ENCODE results near the gene PYROXD2.

PYROXD2 gene

DNA sequence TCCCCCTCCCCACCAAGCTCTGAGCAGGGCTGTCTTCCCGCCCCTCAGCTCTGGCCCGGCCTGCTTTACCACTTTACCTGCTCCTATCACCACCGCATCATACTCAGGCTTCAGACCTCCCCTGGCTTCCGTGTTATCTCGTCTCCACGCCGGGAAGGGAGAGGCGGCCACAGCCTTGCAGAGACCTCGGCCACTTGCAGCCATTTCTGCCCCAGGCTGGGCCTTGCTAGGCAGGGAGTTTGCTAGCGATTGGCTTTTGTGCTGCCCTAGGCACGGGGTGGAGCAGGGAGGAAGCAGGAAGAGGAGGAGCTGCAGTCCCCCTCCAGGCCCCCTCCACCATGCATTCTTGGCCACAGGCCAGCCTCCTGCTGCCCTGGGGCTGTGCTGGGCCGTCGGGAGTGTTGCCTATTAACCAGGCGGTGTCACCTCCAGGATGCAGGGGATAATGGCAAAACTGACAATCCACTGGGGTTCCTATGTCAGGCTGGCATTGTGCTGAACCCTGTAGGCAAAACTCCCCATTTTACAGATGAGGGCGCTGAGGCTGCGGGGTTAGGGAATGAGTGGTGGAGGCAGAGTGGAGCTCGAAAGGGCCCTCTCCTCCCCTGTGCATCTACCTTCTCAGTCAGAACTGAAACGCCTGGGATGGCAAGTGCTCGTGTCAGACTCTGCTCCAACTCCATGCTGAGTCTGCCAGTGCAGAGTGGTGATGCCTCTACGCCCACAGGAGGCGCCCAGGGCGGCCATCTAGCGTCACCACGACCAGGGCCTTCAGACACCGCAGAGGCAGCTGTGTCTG is at the start of gene PYROXD2:
TSS of gene PYROXD2 (minus strand) at position 251 of the 799 bp plus-strand sequence. CDS start at position 204, 47 bp downstream.
- Histone ChIP-seq H3K9me3 (ENCODE audit: control insufficient read depth, insufficient read depth, low read length) (no peaks in the 10 kb centered on the region), H3K27ac (ENCODE audit: low read length) (no peak within 1 kb of the TSS), H3K36me3 (ENCODE audit: control insufficient read depth, insufficient read depth, low read length) (no peaks in the 10 kb centered on the region; the same call in 1 of the 2 replicates), H3K4me3 (ENCODE audit: low read length) (peak within 1 kb of the TSS; percentile 37; the same call in 1 of the 2 replicates), H3K4me1 (ENCODE audit: control insufficient read depth, insufficient read depth, low read length) (0 out of 2 replicates have a peak, but pooled peaks cover 3% of the 10 kb centered on the region), H3K27me3 (ENCODE audit: control insufficient read depth, insufficient read depth, low read length) (no peaks in the 10 kb centered on the region)
- WGBS (ENCODE audit: insufficient coverage, insufficient read length) = no CpG with 5 or more reads among the region's 25 CpGs
- peak; percentile 41 for DNase-seq (ENCODE audit: low read depth, low spot score)

DNA sequence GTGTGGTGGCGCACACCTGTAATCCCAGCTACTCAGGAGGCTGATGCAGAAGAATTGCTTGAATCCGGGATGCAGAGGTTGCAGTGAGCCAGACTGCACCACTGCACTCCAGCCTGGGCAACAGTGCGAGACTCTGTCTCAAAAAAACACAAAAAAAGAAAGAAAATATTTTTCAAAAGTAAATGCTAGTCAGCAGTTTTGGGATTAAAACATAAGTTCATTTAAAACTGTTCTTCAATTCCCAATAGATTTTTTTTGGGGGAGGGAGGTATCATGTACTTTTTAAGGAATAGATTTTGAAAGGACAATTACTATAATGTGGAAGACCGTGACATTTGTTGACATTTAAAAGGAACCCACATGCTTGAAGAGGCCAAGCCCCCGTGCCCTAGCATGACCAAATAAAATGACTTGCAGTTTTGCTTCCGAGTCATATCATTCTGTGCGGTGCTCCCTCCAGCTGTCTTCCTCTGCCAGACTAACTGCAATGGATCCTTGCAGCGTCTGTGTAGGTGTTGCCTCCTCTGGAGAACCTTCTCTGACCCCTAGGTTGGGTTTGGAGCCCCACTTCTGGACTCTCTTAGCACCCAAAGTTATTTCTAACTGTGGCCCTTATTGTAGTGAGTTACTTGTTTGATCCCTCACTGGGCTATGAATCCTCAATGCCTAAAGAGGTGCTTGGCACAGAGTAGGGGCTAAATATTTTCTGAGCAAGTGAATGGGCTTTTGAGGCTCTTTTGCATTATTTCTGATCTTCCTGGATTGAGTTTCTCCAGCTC is 49.2 kb upstream of the PYROXD2 start:
- Histone ChIP-seq H3K4me1 (ENCODE audit: control insufficient read depth, insufficient read depth, low read length) (no peaks in the 10 kb centered on the region), H3K27ac (ENCODE audit: low read length) (no peak overlapping the region), H3K9me3 (ENCODE audit: control insufficient read depth, insufficient read depth, low read length) (no peaks in the 10 kb centered on the region), H3K4me3 (ENCODE audit: low read length) (no peak overlapping the region), H3K36me3 (ENCODE audit: control insufficient read depth, insufficient read depth, low read length) (no peaks in the 10 kb centered on the region), H3K27me3 (ENCODE audit: control insufficient read depth, insufficient read depth, low read length) (no peaks in the 10 kb centered on the region)
- WGBS (ENCODE audit: insufficient coverage, insufficient read length) = no CpG with 5 or more reads among the region's 8 CpGs
- DNase-seq (ENCODE audit: low read depth, low spot score) = no peak

DNA sequence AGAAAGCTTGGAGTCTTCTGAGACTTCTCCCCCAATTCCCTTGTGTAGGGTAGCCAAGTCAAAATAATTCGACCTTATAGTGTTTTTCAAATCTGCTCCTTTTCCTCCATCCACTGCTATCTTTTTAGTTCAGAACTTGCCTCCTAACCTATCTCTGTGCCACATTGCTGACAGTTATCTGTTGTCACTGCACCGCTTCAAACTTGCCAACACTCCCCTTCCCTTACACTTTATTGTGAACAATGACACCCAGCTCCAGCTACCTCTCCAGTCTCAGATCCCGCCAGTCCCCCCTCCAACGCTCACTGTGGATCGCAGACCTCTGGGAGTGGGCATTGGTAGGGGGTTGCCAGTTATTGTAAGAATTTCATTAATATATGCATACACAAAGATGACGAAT is 48.0 kb upstream of the PYROXD2 start:
- no peak overlapping the region for H3K4me3 ChIP-seq (ENCODE audit: low read length)
- DNase-seq (ENCODE audit: low read depth, low spot score) = no peak
- H3K36me3 ChIP-seq (ENCODE audit: control insufficient read depth, insufficient read depth, low read length) = no peaks in the 10 kb centered on the region
- H3K27me3 ChIP-seq (ENCODE audit: control insufficient read depth, insufficient read depth, low read length) = no peaks in the 10 kb centered on the region
- H3K9me3 ChIP-seq (ENCODE audit: control insufficient read depth, insufficient read depth, low read length) = no peaks in the 10 kb centered on the region
- H3K27ac ChIP-seq (ENCODE audit: low read length) = no peak overlapping the region
- no peaks in the 10 kb centered on the region for H3K4me1 ChIP-seq (ENCODE audit: control insufficient read depth, insufficient read depth, low read length)
- no CpG with 5 or more reads among the region's 6 CpGs for WGBS (ENCODE audit: insufficient coverage, insufficient read length)

DNA sequence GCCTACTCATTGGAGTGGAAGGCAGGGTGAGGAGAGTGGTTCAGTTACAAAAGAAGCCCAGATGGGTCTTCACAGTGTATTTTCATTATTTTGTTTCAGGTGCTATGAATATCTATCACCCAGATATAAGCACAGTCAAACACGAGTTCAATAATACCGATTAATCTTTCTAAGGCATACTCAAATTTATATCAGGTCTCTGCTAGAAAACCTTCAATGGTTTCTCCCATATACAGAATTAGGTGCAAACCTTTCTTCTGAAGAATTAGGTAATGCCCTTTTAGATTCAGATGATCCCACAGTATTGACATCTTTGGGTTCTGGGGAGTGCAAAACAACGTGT is 46.5 kb upstream of the PYROXD2 start:
- H3K9me3 ChIP-seq (ENCODE audit: control insufficient read depth, insufficient read depth, low read length) = no peaks in the 10 kb centered on the region
- no CpG with 5 or more reads among the region's 3 CpGs for WGBS (ENCODE audit: insufficient coverage, insufficient read length)
- H3K4me3 ChIP-seq (ENCODE audit: low read length) = no peak overlapping the region
- H3K27ac ChIP-seq (ENCODE audit: low read length) = no peak overlapping the region
- no peak for DNase-seq (ENCODE audit: low read depth, low spot score)
- no peaks in the 10 kb centered on the region for H3K36me3 ChIP-seq (ENCODE audit: control insufficient read depth, insufficient read depth, low read length)
- no peaks in the 10 kb centered on the region for H3K4me1 ChIP-seq (ENCODE audit: control insufficient read depth, insufficient read depth, low read length)
- no peaks in the 10 kb centered on the region for H3K27me3 ChIP-seq (ENCODE audit: control insufficient read depth, insufficient read depth, low read length)

DNA sequence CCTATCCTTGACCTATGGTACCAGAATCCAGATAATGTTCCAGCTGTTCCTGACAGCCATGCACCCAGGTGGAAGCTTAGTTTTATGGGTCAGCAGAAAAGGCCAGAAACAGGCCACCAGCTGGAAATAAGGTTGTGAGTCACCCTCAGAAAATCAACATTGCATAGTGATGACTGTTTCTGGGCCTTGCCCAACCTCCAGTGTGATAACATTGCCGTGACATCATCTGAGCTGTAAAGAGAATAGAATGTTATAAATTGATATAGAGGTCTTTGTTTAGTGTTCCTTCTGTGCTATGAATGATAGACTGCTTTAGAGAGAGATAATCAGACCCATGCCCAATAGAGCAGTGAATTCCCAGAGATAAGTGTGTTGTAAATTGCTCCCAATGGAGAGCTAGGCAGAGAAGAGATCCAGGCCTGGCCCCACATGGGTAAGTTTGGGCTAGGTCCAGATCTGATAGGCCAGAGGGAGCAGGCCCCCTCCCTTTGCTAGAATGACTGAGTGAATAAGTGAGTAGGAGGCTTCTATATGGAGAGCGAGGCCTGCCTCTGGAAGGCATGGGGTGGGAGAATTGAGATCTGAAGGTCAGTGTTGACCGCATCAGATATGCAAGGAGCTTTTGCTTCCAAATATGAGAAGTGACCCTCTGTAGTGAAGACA is 46.0 kb upstream of the PYROXD2 start:
- WGBS (ENCODE audit: insufficient coverage, insufficient read length) = no CpG with 5 or more reads among the region's 3 CpGs
- Histone ChIP-seq H3K36me3 (ENCODE audit: control insufficient read depth, insufficient read depth, low read length) (no peaks in the 10 kb centered on the region), H3K4me1 (ENCODE audit: control insufficient read depth, insufficient read depth, low read length) (peaks cover 2% of the 10 kb centered on the region; the same call in 1 of the 2 replicates), H3K27me3 (ENCODE audit: control insufficient read depth, insufficient read depth, low read length) (no peaks in the 10 kb centered on the region), H3K4me3 (ENCODE audit: low read length) (no peak overlapping the region), H3K27ac (ENCODE audit: low read length) (no peak overlapping the region), H3K9me3 (ENCODE audit: control insufficient read depth, insufficient read depth, low read length) (no peaks in the 10 kb centered on the region)
- no peak for DNase-seq (ENCODE audit: low read depth, low spot score)

DNA sequence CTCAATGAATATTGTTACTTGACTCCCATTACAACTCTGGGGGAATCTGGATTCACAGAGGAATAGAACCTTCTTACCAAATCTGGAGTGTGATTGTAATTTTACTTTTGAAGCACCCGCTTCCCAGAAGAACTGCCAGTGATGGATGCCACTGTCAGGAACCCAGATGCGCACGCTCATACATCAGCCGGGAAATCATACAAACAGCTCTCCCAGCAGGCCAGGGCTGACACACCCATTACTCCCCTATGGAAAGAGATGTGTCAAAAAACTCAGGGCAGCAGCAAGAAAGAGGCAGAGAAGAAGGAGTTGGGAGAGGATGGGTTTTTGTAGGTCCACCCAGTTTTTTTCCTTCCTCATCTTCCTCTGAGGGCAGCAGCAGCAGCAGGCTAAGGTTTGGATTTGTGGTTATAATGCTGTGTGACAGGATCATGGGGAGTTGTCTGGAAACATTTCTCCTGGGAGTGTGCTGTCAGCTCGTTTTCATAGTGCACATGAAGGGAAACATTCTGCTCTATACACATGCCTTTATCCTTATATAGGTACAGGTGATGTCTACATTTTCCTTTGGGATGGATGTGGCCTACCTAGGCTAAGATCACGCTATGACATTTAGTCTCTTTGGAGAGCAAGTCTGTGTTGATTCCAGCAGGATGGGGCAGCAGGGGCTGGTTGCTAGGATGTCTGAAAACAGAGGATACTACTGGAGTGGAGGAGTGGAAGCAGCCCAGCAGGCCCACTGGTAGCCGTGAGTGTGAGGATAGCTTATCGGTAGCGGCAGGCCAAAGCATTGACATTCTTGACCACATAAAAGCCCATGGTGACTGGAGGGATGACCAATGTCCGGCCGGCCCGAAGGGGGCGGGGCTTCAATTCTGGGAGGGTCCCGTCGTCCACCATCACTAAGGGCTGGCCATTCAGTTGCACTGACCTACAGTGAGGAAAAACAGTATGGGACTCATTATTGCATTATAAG is 44.1 kb upstream of the PYROXD2 start:
- Histone ChIP-seq H3K4me3 (ENCODE audit: low read length) (no peak overlapping the region), H3K36me3 (ENCODE audit: control insufficient read depth, insufficient read depth, low read length) (no peaks in the 10 kb centered on the region), H3K9me3 (ENCODE audit: control insufficient read depth, insufficient read depth, low read length) (no peaks in the 10 kb centered on the region), H3K27ac (ENCODE audit: low read length) (no peak overlapping the region), H3K27me3 (ENCODE audit: control insufficient read depth, insufficient read depth, low read length) (no peaks in the 10 kb centered on the region), H3K4me1 (ENCODE audit: control insufficient read depth, insufficient read depth, low read length) (peaks cover 2% of the 10 kb centered on the region; the same call in 1 of the 2 replicates)
- WGBS (ENCODE audit: insufficient coverage, insufficient read length) = no CpG with 5 or more reads among the region's 15 CpGs
- DNase-seq (ENCODE audit: low read depth, low spot score) = no peak

DNA sequence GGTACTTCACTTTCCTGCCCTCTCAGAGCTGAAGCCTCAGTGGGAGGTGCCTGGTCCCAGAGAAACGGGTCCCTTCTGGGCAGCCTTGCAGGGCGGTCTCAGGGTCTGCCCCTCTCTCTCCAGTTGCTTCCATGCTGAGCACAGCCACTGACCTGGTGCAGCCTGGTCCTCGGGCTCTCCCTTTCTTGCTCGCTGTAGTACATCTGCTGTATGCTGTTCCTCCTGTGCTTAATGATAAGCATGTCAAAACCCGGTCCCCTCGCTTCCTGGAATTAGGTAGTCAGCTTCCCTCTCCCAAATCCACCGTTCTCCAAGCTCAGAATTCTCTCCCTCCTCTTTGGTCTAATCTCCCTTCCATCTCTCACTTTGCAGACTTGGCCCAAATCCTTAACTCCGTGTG is 42.7 kb upstream of the PYROXD2 start:
- Histone ChIP-seq H3K9me3 (ENCODE audit: control insufficient read depth, insufficient read depth, low read length) (no peaks in the 10 kb centered on the region), H3K27ac (ENCODE audit: low read length) (no peak overlapping the region), H3K36me3 (ENCODE audit: control insufficient read depth, insufficient read depth, low read length) (no peaks in the 10 kb centered on the region), H3K27me3 (ENCODE audit: control insufficient read depth, insufficient read depth, low read length) (no peaks in the 10 kb centered on the region), H3K4me3 (ENCODE audit: low read length) (no peak overlapping the region), H3K4me1 (ENCODE audit: control insufficient read depth, insufficient read depth, low read length) (peaks cover 2% of the 10 kb centered on the region; the same call in 1 of the 2 replicates)
- DNase-seq (ENCODE audit: low read depth, low spot score) = no peak
- WGBS (ENCODE audit: insufficient coverage, insufficient read length) = no CpG with 5 or more reads among the region's 8 CpGs

DNA sequence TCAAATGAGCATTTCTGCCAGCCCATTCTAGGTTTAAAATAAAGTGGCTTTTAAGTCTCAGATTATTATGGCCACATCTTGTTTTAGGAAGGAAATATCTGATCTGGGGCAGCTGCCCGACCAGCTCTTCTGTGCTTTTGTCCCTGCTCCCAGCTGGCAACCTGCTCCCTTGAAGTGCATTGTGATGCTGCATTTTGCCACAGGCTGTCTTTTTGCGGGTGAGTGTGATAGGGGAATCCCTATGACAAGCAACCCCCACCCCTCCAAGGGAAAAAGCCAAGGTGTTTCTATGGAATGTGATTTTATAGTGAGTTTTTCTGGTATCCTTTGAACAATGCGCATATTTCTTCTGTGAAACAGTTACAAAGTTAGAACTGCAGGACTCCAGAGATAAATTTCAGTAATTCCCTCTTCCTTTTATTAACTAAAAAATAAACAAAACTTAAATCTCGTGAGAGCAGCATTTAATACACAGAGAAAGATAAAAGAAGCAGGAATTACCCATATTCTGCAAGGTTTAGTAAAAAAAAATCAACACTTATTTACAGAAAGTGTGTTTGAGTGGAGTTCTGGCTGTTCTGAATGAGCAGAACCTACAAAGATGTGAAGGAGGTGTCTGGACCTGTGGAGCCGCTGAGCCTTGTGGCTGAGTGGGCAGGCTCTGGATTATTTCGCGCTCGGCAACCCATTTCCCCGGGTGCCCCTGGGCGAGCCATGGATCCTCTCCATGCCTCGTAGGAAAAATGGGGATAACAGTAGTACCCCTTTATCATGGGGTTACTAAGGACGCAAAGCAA is 41.9 kb upstream of the PYROXD2 start:
- Histone ChIP-seq H3K4me1 (ENCODE audit: control insufficient read depth, insufficient read depth, low read length) (peaks cover 2% of the 10 kb centered on the region; the same call in 1 of the 2 replicates), H3K27me3 (ENCODE audit: control insufficient read depth, insufficient read depth, low read length) (no peaks in the 10 kb centered on the region), H3K9me3 (ENCODE audit: control insufficient read depth, insufficient read depth, low read length) (no peaks in the 10 kb centered on the region), H3K36me3 (ENCODE audit: control insufficient read depth, insufficient read depth, low read length) (no peaks in the 10 kb centered on the region), H3K27ac (ENCODE audit: low read length) (no peak overlapping the region), H3K4me3 (ENCODE audit: low read length) (no peak overlapping the region)
- WGBS (ENCODE audit: insufficient coverage, insufficient read length) = no CpG with 5 or more reads among the region's 12 CpGs
- no peak for DNase-seq (ENCODE audit: low read depth, low spot score)

DNA sequence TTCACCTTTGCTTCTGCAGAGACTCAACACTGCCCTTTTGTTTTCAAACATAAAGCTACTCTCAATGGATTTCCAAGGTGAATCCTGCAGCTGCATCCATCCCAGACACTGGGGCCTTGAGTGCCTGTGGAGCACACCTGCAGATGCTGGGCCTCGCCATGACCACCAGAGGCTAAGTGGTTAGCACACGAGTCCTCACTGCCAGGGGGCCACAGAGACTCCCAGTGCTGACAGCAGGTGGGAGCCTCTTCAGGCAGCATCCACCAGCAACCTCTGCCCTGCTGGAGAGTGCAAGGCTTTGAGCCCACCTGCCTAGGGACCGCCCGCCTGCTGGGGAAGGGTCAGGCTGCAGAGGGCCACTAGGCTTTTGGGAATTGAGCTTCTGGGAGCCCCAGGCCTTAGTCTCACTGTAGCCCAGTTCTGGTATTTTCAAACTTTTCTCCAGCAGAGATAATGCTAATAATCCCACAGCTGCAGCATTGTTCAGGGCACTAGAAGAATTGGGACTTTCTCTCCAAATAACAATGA is 41.1 kb upstream of the PYROXD2 start:
- no peak for DNase-seq (ENCODE audit: low read depth, low spot score)
- no peaks in the 10 kb centered on the region for H3K36me3 ChIP-seq (ENCODE audit: control insufficient read depth, insufficient read depth, low read length)
- H3K9me3 ChIP-seq (ENCODE audit: control insufficient read depth, insufficient read depth, low read length) = no peaks in the 10 kb centered on the region
- no peak overlapping the region for H3K27ac ChIP-seq (ENCODE audit: low read length)
- no CpG with 5 or more reads among the region's 4 CpGs for WGBS (ENCODE audit: insufficient coverage, insufficient read length)
- H3K4me1 ChIP-seq (ENCODE audit: control insufficient read depth, insufficient read depth, low read length) = peaks cover 2% of the 10 kb centered on the region; the same call in 1 of the 2 replicates
- no peak overlapping the region for H3K4me3 ChIP-seq (ENCODE audit: low read length)
- no peaks in the 10 kb centered on the region for H3K27me3 ChIP-seq (ENCODE audit: control insufficient read depth, insufficient read depth, low read length)

Measured in iPS DF 6.9 (cell line).